ENCODE measurements around the gene ACTN4.

GRCh38 chr19:38678891-38679494, 31.5 kb downstream of the ACTN4 start:
- TF ChIP-seq EZH2 (IDR thresholded peaks at IDR 0.05) (no peak), POLR2AphosphoS5 (IDR thresholded peaks at IDR 0.05; ENCODE audit: borderline replicate concordance, low read depth, low read length) (no peak), FOXP2 (optimal IDR thresholded peaks at IDR 0.05; ENCODE audit: control extremely low read depth, extremely low read length, insufficient read depth) (no peak)

Measured in SK-N-MC (cell line).